Ishikawa (cell line): ENCODE measurements around the gene RASAL2.

Experiments
- CEBPB ChIP-seq: IDR thresholded peaks from 2 replicates; pipeline ENCODE4 v1.6.1; 2012
- CREB1 ChIP-seq: IDR thresholded peaks from 2 replicates; pipeline ENCODE4 v1.6.1; 2012; ENCODE audit warnings: low read depth
- EGR1 ChIP-seq: IDR thresholded peaks from 2 replicates; pipeline ENCODE4 v1.6.1; 2012
- EP300 ChIP-seq: IDR thresholded peaks from 2 replicates; pipeline ENCODE4 v1.6.1; 2012; ENCODE audit warnings: borderline replicate concordance
- FOXM1 ChIP-seq: IDR thresholded peaks from 2 replicates; pipeline ENCODE4 v1.6.1; 2012; ENCODE audit warnings: low read depth, borderline replicate concordance
- NFIC ChIP-seq: IDR thresholded peaks from 2 replicates; pipeline ENCODE4 v1.6.1; 2012
- RAD21 ChIP-seq: IDR thresholded peaks from 2 replicates; pipeline ENCODE4 v1.6.1; 2012; ENCODE audit warnings: low read depth
- TAF1 ChIP-seq: IDR thresholded peaks from 2 replicates; pipeline ENCODE4 v1.6.1; 2012; ENCODE audit warnings: low read depth, mild to moderate bottlenecking
- TCF12 ChIP-seq: IDR thresholded peaks from 2 replicates; pipeline ENCODE4 v1.6.1; 2012; ENCODE audit warnings: low read depth
- TEAD4 ChIP-seq: IDR thresholded peaks from 2 replicates; pipeline ENCODE4 v1.6.1; 2012
- YY1 ChIP-seq: IDR thresholded peaks from 2 replicates; pipeline ENCODE4 v1.6.1; 2012; ENCODE audit warnings: low read depth
- ZBTB7A ChIP-seq: IDR thresholded peaks from 2 replicates; pipeline ENCODE4 v1.6.1; 2012; ENCODE audit warnings: low read depth
- TF ChIP-seq, protein P1 (sequence below): IDR thresholded peaks from 2 replicates; pipeline ENCODE4 v1.6.1; 2012
- TF ChIP-seq, protein P2 (sequence below): IDR thresholded peaks from 2 replicates; pipeline ENCODE4 v1.6.1; 2012
- TF ChIP-seq, protein P3 (sequence below): IDR thresholded peaks from 2 replicates; pipeline ENCODE4 v1.6.1; 2012; ENCODE audit warnings: low read depth, mild to moderate bottlenecking

RASAL2 gene

DNA sequence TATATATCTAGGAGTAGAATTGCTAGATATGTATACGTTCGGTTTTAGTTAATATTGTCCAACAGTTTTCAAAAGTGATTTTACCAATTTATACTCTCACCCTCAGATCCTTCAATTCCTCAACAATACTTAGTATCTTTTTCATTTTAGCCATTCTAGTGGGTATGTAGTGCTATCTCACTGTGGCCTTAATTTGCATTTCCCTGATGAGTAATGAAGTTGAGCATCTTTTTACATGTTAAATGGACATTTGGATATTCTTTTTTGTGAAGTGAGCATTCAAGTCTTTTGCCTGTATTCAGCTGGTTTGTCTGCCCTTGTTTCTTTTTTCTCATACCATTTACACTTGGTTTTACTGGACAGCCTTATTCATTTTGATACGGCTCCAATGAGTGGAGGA, 172.2 kb downstream of the RASAL2 start:
- TF ChIP-seq TCF12 (no peak), FOXM1 (no peak), TEAD4 (no peak), CREB1 (no peak), EP300 (no peak), NFIC (no peak), EGR1 (no peak)
- TF ChIP-seq, protein P1, sequence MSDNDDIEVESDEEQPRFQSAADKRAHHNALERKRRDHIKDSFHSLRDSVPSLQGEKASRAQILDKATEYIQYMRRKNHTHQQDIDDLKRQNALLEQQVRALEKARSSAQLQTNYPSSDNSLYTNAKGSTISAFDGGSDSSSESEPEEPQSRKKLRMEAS = no peak

DNA sequence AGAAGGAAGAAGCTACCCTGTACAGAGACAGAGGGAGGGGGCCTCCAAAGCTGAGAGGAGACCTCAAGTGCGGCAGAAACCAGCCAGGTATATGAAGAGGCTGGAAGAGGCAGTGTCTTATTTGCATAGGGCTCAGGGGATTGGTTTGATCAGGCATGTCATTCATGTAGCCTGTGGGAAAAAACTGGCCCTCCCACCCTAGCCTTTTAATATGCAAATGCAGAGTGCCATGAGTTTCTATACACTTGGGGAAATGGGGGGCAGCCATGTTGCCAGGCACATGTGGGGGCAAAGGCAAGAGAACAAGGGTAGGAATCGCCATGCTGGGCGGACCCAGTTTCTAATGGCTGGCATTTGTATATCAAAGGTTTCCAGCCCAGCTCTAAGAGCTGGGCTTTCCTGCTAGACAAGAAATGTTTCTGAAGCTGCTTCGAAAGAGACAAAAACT, 172.7 kb downstream of the RASAL2 start:
- TF ChIP-seq ZBTB7A = no peak
- TF ChIP-seq NFIC = no peak
- TF ChIP-seq, protein P2, sequence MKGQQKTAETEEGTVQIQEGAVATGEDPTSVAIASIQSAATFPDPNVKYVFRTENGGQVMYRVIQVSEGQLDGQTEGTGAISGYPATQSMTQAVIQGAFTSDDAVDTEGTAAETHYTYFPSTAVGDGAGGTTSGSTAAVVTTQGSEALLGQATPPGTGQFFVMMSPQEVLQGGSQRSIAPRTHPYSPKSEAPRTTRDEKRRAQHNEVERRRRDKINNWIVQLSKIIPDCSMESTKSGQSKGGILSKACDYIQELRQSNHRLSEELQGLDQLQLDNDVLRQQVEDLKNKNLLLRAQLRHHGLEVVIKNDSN = no peak
- TF ChIP-seq TEAD4 = no peak
- no peak for TF ChIP-seq RAD21
- no peak for TF ChIP-seq EGR1
- no peak for TF ChIP-seq EP300
- no peak for TF ChIP-seq TAF1

DNA sequence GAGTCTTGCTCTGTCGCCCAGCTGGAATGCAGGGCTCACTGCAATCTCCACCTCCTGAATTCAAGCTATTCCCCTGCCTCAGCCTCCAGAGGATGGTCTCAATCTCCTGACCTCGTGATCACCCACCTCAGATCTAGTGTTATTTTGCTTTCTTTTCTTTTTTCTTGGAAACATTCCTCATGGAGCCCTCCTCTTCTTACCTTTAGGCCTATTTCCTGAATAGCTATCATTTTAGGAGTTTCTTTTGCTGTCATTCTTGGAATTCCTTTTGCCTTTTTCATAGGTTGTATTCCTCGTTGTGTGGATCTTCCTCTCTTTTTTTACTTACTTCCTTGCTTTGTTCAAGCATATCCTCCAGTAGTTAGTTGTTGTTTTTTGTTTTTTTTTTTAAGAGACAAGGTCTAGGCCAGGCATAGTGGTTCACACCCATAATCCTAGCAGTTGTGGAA, 173.8 kb downstream of the RASAL2 start:
- 0 out of 2 replicates have a peak, but pooled peaks have one; percentile 10 for TF ChIP-seq RAD21
- TF ChIP-seq EGR1 = no peak
- TF ChIP-seq, protein P3, sequence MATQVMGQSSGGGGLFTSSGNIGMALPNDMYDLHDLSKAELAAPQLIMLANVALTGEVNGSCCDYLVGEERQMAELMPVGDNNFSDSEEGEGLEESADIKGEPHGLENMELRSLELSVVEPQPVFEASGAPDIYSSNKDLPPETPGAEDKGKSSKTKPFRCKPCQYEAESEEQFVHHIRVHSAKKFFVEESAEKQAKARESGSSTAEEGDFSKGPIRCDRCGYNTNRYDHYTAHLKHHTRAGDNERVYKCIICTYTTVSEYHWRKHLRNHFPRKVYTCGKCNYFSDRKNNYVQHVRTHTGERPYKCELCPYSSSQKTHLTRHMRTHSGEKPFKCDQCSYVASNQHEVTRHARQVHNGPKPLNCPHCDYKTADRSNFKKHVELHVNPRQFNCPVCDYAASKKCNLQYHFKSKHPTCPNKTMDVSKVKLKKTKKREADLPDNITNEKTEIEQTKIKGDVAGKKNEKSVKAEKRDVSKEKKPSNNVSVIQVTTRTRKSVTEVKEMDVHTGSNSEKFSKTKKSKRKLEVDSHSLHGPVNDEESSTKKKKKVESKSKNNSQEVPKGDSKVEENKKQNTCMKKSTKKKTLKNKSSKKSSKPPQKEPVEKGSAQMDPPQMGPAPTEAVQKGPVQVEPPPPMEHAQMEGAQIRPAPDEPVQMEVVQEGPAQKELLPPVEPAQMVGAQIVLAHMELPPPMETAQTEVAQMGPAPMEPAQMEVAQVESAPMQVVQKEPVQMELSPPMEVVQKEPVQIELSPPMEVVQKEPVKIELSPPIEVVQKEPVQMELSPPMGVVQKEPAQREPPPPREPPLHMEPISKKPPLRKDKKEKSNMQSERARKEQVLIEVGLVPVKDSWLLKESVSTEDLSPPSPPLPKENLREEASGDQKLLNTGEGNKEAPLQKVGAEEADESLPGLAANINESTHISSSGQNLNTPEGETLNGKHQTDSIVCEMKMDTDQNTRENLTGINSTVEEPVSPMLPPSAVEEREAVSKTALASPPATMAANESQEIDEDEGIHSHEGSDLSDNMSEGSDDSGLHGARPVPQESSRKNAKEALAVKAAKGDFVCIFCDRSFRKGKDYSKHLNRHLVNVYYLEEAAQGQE = no peak
- TF ChIP-seq CEBPB = 0 out of 2 replicates have a peak, but pooled peaks have one; percentile 7
- TF ChIP-seq TEAD4 = peak; percentile 89
- TF ChIP-seq, protein P2 = peak; percentile 65
- peak; percentile 41; the same call in 1 of the 2 replicates for TF ChIP-seq TCF12
- TF ChIP-seq YY1 = no peak
- peak; percentile 65 for TF ChIP-seq FOXM1
- TF ChIP-seq, protein P1 = no peak
- no peak for TF ChIP-seq TAF1
- TF ChIP-seq EP300 = peak; percentile 65; the same call in 1 of the 2 replicates
- TF ChIP-seq CREB1 = no peak
- no peak for TF ChIP-seq NFIC
- TF ChIP-seq ZBTB7A = no peak; the same call in 1 of the 2 replicates

DNA sequence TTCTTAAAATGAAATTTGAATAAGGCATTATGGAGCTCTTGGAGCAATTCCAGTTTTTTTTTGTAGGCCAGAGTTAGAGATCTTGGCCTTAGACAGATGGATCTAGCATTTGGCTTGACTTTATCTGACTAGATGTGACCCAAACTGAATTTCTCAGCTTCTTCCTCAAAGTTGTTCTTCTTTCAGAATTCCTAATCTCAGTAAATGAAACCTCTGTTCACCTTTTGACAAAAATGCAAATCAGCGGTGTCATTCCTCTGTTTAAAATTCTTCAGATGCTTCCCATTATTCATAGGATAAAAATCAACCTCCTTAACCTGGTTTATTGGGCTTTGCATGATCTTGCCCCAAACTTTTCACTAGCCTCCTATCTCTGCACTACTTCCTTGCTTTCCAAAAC, 177.6 kb downstream of the RASAL2 start:
- TF ChIP-seq, protein P3 = no peak
- TF ChIP-seq TAF1 = no peak
- no peak; the same call in 1 of the 2 replicates for TF ChIP-seq NFIC
- no peak for TF ChIP-seq EGR1
- no peak for TF ChIP-seq ZBTB7A

DNA sequence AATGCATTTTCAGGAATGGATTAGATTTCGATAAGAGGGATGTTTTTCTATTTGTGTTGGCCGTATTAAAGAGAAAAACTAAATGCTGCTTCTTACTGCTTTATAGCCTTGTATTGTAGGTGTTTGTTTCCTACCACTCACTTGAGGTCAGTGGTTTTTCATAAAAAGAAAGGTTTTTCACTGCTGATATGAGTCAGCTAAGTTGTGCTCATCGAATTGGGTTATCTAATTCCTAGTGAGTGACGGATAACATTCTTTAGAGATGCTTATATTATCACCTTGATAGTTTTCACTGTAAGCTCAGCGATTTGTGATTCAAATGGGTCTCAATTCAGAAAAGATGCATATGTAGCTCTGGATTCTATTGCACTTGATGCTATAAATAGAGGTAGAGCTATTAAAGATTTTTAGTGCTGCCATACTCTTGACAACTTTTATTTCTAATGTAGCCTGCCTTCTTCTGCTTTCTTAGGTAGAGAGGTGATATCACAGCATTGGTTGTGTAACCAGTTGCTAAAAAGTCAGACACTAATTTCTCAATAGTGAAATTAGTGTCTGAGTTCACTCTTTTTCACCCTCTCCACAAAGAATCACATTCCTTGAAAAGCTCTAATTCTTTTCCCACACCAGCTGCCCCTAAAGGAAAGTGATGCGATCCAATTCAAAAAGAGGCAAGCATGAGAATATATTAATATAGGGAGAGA, 180.0 kb downstream of the RASAL2 start:
- TF ChIP-seq CREB1 = no peak
- no peak for TF ChIP-seq YY1
- TF ChIP-seq TEAD4 = no peak
- no peak for TF ChIP-seq RAD21
- TF ChIP-seq ZBTB7A = no peak
- no peak for TF ChIP-seq TCF12
- TF ChIP-seq, protein P2 = no peak
- TF ChIP-seq, protein P1 = no peak
- TF ChIP-seq TAF1 = no peak
- no peak for TF ChIP-seq FOXM1
- TF ChIP-seq EGR1 = no peak
- TF ChIP-seq EP300 = no peak
- no peak for TF ChIP-seq CEBPB
- no peak for TF ChIP-seq NFIC
- TF ChIP-seq, protein P3 = no peak
